Activated CD8-positive, alpha-beta memory T cell treated with anti-CD3 and anti-CD28 coated beads for 48 hours (primary cell): ENCODE measurements around the gene HHIPL1.

Experiments used
- DNase-seq, 3 experiments: peaks; one replicate each; pipeline ENCODE4 v3.0.0-alpha.2; 2020; ENCODE audit warnings: low read depth in 2 of 3, low spot score in 2 of 3

HHIPL1 gene

DNA sequence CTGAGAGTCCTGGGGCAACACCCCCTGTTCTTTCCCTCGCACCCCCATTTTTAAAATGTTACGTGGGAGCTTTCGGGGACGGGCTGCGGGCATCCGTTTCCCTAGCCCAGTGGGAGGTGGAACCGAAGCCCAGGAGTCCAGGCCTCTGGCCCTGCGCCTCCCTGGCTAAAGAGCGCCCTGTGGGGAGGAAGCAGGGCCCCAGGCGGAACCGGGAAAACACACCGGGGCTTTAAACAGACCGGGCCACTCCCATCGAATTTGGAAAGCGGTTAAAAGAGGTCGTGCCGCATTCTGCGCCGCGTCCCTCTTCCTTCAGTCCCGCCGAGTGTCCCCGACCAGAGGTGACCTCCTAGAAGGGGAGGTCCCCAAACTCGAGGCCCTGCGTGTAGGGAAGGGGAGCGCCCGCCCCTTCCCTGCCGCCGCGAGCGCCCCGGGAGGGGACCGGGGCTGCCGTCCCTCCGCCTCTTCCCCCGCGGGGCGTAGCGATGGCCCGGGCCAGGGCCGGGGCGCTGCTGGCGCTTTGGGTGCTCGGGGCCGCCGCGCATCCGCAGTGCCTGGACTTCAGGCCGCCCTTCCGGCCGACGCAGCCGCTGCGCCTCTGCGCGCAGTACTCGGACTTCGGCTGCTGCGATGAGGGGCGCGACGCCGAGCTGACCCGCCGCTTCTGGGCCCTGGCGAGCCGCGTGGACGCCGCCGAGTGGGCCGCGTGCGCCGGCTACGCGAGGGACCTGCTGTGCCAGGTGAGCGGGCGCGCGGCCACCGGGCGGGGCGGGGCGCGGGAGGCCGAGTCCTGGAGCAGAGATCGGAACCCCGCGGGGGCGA, at the start of gene HHIPL1:
Gene HHIPL1 (plus strand): TSS at position 407 of the 822 bp plus-strand sequence. CDS start 79 bp downstream, at position 486.
- DNase-seq: no peak

GRCh38 chr14:99595524-99595923, 49.4 kb upstream of the HHIPL1 start:
- no peak for DNase-seq

- DNase-seq: no peak
These were observed 48.8 kb upstream of the HHIPL1 start for GRCh38 chr14:99596071-99596627.

DNA sequence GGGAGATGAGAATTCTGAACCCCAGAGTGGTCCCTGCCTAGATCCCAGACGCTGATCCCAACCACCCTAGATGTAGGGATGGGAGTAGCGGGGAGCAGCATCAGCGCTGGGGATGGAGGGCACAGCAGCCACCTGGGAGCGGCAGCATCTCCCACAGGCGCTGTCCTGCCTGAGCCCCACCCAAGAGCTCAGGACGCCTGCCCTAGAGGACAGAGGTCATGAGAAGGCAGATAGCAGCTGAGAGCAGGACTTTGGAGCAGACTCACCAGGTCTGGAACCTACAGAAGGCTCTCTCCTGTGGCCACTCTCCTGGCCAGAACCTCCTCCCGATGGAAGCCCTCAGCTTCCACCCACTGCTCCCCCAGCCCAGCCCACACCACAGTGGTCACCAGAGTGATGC, 48.2 kb upstream of the HHIPL1 start:
- no peak for DNase-seq

DNA sequence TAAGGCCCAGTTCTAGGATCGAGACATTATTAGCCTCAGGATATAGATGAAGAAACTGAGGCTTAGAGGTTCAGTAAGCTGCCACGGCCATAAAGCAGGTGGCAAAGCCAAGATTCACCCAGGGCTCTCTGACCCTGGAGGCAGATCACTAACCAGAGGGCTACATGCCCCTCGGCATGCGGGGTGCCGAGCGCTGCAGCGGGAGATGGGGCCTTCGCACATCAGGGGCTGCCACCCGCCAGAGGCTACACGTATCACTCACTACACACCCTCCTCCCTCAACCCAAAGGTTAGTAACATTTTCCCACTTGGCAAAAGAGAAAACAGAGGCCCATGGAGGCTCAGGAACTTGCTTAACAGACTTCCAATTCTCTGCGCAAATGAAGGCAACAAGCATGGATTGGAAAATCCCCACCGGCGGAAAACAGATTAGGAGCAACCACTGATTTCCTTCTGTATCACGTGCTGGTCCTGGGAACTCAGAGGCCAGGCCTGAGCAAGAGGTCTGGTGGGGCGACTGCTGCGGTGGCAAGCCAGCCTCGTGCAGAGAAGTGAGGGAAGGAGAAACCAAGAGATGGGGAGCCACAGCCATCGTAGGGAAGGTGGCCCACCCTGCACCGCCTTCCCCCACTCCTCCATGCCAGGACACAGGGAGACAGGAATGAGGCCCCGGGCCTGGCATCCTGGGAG, 46.9 kb upstream of the HHIPL1 start:
- DNase-seq: no peak

DNA sequence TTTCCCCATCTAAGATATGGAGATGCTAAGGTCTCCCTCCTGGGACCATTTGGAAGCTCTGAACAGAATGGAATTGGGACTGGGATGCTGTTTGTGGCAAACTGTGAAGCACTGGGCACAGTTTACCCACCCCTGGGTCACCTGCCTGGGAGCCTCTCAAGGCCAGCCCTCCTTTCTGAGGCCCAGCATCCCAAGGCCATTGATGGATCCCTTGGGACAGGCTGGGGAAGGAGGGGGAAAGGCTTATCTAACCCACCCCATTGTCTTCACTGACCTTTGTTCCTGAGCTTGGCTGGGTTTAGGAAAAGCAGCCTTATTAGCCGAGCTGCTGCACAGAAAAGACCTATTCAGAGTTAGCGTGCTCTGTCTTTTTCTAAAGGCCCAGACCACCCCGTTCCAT, 46.2 kb upstream of the HHIPL1 start:
- no peak for DNase-seq

DNA sequence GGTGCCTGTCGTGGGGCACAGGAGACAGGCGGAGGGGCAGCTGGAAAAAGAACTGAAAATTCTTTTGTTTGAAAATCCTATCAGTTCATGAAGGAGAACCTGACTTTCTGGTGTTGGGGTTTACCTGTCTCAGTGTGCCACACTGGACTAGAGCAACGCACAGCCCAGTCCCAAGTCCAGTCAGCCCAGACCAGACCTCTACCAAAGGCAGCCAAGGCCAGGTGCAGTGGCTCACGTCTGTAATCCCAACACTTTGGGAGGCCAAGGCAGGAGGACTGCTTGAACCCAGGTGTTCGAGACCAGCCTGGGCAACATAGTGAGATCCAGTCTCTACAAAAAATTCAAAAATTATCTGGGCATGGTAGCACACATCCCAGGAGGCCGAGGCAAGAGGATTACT, 45.5 kb upstream of the HHIPL1 start:
- no peak for DNase-seq

GRCh38 chr14:99600232-99600888, 44.6 kb upstream of the HHIPL1 start:
- no peak for DNase-seq

GRCh38 chr14:99601361-99601831, 43.5 kb upstream of the HHIPL1 start:
- no peak for DNase-seq

DNA sequence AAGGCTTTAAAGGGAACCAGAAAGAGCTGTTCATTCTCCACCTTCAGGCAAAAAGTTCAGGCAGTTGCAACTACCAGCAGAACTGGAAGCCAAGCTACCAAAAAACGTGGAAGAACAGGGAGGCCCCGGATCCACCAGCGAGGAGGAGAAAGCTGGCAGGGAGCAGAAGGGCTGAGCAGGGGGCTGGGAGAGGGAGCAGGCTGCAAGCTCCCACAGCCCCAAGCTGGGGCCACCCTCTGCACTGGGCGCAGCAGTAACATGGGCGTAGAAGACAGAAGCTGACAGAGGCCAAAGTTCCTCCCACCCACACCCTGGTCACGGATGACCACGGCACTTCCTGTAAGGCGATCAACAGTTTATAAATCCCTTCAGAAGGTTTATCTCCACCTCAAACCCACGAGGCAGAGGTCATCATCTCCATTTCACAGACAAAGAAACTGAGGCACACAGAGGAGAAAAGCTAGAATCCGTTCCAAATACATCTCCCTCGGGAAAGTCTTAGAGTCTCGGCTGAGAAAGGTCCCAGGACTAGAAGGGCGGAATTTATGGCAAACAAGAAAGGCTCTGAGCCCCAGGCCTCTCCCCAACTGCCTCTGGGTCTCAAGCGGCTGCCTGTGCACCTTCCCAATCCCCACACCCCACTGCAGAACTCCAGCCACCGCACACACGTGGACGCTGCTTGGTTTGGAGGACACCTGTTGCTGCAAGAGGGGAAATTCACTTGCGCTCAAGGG, 42.7 kb upstream of the HHIPL1 start:
- no peak for DNase-seq

- no peak for DNase-seq
These were observed 42.0 kb upstream of the HHIPL1 start for GRCh38 chr14:99602788-99603415.

DNA sequence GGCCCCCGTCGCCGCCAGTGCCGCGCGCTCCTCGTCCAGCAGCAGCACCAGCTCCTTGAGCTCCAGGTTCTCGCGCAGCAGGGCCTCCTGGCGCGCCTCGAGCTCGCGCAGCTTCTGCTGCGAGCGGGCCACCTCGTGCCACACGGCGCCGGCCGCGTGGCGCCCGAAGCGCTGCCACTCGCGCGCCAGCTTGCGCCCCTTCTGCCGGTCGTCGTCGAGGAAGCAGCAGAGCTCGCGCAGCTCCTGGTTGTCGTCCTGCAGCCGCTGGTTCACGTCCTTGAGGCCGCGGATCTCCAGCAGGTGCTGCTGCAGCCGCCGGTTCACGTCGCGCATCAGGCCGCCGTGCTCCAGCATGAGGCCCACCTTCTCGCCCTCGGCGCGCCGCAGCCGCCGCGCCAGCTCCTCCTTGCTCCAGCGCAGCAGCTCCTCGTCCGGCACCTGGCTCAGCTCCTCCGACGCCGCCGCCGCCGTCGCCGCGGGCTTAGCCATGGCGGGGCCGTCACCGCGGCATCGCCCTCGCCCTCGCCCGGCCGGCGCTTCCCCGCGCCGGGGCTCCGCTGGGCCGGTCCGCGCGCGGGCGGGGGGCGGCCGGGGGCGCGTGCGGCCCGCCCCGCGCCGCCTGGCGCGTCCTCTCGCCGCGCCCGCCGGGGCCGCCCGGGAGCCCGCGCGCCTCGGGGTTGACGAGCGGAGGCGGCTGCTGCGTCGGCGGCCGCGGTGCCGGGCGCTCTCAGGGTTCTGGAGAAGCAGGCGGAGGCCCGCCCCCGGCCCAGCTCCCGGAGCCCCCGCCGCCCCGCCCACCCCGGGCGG, 41.3 kb upstream of the HHIPL1 start, which contains the start of gene CCDC85C:
Gene CCDC85C (minus strand): TSS at position 737 of the 807 bp plus-strand sequence. CDS start 248 bp downstream, at position 489.
- DNase-seq: peak in 2 of 3 experiments; percentile 9 to 18

GRCh38 chr14:99604278-99604765, 40.6 kb upstream of the HHIPL1 start:
- DNase-seq: peak; percentile 74 to 89 (median 80)

GRCh38 chr14:99604766-99605298, 40.1 kb upstream of the HHIPL1 start:
- DNase-seq: peak in 2 of 3 experiments; percentile 10 to 14

DNA sequence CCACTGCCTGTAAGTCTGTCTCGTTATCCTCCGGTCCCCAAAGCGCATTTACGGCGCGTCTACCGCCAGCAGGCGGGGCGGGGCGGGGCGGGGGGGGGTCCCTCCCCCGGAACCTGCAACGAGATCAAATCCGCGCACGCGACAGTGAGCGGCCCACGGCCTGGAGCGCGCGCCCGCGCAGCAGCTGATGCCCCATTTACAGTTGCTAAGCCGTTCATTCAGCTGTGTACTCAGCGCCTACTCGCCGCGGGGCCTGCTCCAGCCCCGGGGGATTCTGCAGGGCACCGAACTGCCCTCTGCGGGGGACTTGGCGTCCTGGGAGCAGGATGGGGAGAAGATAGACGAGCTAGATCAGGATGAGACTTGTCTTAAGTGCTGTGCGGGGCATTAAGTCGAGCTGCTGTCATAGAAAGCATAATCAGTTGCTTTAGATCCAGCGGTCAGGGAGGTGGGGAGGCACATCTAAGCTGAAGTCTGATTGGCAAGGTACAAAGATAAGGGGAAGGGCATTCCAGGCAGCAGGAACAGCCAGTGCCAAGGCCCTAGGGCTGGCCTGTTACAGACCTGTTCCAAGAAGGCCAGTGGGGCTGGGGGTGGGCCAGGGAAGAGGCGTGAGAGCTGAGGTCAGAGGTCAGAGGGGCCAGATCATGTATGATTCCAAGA, 39.5 kb upstream of the HHIPL1 start:
- DNase-seq: peak; percentile 24 to 42 (median 29)

- no peak for DNase-seq
These were observed 38.6 kb upstream of the HHIPL1 start for GRCh38 chr14:99606359-99606758.

DNA sequence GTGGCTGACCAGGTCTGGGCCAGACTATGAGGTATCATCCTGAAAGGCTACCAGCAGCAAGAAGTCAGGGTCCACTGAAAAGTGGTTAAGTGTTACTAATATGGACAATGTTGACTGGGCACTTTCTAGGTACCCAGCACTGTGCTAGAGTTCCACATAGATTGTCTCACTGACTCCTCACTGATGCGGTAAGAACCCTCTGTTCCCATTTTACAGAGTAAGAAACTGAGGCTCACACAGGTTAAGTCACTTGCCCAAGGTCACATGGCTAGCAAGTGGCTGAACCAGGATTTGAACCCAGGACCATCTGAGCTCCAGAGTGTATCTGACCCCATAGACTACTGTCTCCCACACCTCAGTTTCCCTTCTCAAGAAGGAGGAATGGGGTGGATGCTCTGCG, 36.3 kb upstream of the HHIPL1 start:
- DNase-seq: no peak
